Measurements from ENCODE around the gene OTOP1. TPM values are rescaled to one million over a fixed set of nuclear protein-coding genes. Genes with fewer than 3 reads are reported as not detected.
"Not testable (repeated sequence)": the region's sequence is repeated elsewhere in the genome, so short reads cannot be mapped to it uniquely, and the experiment has no call there.

OTOP1 gene, protein sequence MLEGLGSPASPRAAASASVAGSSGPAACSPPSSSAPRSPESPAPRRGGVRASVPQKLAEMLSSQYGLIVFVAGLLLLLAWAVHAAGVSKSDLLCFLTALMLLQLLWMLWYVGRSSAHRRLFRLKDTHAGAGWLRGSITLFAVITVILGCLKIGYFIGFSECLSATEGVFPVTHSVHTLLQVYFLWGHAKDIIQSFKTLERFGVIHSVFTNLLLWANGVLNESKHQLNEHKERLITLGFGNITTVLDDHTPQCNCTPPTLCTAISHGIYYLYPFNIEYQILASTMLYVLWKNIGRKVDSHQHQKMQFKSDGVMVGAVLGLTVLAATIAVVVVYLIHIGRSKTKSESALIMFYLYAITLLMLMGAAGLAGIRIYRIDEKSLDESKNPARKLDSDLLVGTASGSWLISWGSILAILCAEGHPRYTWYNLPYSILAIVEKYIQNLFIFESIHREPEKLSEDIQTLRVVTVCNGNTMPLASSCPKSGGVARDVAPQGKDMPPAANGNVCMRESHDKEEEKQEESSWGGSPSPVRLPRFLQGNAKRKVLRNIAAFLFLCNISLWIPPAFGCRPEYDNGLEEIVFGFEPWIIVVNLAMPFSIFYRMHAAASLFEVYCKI
- 1.5 TPM for total RNA-seq

DNA sequence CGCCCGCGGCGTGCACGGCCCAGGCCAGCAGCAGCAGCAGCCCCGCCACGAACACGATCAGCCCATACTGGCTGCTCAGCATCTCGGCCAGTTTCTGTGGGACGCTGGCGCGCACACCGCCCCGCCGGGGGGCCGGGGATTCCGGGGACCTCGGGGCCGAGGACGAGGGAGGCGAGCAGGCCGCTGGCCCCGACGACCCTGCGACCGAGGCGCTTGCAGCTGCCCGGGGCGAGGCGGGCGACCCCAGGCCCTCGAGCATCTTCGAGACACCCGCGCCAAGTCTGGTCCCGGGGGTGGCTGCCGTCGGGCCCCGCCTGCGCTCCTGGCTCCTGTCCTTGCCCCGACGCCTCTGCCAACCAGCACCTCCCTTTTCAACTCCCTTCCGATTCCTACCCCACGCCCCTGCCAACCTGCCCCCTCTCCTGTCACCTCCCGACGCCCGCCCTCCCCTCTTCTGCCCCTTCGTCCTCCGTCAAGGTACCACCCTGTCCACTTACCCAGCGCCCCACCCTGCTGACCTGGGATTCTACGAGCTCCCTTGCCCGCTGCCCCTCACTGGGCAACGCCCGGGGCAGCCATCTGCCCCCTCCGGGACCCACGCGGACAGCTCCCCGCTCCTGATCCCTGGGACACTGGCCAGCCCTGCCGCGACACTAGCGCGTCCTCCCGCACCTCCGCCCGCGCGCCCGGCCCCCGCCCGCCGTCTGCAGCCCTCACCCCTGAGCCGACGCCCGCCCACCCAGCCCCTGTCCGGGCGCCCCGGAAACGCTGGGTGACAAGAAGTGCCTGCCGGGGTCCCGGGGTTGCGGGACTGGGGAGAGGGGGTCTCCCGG, at the start of gene OTOP1:
Gene OTOP1 (minus strand): TSS at position 324 of the 833 bp plus-strand sequence. CDS start 65 bp downstream, at position 259.
- no peak for DNase-seq

DNA sequence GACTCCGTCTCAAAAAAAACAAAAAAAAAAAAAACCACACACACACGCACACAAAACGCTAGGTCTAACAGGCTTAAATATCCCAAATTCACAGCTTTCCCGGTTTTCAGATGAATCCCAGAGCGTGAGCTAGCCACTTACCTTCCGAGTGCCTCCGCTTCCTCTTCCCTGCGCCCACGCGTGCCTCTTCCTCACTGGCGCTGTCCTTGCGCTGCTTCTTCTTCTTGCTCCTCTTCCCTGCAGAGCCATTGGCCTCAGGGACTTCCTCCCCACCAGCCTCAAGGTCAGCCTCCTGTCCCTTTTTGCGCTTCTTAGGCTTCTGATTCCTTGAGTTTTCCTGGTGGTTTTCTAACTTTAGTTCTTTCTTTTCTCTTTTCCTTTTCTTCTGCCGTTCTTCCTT, 47.5 kb upstream of the OTOP1 start:
- no peak for DNase-seq

DNA sequence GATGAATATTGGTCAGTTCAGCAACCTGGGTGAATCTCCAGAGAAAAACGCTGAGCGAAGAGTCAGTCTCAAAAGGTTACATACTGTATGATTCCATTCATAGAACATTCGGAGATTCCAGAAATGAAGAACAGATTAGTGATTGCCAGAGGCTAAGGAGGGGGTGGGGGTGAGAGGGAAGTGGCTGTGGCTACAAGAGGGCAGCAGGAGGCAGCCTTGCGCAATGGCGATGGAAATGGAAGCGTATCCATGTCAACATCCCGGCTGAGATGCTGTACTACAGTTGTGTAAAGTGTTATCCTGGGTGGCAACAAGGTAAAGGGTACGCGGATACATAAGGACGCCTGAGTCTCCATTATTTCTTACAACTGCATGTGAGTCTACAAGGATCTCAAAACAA, 45.2 kb upstream of the OTOP1 start:
- no peak for DNase-seq

DNA sequence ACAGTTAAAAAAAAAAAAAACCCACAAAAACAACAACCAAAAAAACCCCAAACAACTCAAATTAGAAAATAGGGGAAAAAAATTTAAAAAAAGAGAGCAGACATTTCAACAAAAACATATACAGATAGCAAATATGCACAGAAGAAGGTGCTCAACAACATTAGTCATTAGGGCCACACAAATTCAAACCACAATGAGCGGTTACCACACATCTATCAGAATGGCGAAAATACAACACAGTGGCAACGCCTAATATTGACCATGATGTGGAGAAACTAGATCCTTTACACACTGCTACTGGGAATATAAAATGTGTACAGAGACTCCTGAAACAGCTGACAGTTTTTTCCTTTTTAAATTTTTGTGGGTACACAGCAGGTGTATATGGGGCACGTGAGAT, 43.8 kb upstream of the OTOP1 start:
- DNase-seq = no peak

DNA sequence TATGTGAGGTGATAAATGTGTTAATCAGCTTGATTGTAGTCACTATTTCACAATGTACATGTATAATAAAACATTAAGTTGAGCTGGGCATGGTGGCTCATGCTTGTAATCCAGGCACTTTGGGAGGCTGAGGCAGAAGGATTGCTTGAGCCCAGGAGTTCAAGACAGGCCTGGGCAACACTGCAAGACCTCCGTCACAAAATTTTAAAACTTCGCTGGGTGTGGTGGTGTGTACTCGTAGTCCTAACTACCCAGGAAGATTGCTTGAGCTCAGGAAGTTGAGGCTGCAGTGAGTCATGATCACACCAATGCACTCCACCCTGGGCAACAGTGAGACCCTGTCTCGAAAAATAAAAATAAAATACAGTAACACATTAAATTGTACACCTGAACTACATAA, 43.1 kb upstream of the OTOP1 start:
- no peak for DNase-seq

DNA sequence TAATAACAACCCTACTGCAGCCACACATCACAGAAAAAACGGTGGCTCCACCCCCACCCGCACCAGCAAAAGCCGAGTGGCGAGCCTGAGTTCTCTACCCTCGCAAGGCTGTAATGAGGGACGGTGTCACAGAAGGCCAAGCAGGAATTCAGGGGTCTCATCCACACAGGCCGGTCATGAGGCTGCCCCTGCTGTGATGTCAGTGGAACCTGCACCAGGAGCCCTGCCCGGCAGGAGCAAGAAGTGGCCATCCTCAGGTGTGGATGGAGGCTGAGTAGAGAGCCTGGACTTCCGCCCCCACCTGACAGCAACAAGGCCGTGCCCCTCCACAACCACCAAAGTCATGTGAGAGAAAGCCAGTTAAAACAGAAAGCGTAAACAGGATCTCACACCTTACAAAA, 42.6 kb upstream of the OTOP1 start:
- no peak for DNase-seq

DNA sequence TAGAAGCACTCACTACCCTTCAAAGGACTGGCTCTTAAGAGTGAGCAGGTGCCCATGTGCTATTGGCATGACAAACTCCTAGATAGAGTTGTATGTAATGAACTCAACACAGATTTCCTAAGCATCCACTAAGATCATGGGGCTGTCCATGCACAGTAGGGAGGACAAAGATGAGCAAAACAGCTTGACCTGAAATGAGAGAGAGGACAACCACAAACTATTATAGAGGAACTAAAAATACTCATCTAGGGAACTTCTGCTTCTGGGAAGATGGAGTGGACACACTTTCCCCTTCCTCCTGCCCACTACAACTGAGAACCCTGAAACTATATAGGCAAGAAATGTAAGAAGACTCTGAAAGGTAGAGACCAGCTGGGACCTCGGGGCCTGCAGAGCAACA, 42.0 kb upstream of the OTOP1 start:
- no peak for DNase-seq

DNA sequence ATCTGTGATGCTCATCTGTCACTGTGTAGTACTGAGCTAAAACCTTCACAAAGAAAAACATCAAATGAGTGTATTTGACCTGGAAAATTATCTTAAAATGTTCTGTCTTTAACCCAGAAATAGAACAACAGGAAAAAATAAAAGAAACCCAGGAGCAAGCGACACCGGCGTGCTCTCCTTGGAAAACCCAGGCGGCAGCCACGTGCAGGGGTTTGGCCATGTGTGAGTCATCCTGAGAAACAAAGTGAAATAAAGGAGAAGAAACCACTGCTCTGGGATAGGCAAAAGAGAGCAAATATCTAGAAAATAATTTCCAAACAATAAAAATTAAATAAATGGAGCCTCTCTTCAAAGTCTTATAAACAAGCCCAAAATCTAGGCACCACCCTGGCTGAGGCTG, 41.3 kb upstream of the OTOP1 start:
- no peak for DNase-seq

DNA sequence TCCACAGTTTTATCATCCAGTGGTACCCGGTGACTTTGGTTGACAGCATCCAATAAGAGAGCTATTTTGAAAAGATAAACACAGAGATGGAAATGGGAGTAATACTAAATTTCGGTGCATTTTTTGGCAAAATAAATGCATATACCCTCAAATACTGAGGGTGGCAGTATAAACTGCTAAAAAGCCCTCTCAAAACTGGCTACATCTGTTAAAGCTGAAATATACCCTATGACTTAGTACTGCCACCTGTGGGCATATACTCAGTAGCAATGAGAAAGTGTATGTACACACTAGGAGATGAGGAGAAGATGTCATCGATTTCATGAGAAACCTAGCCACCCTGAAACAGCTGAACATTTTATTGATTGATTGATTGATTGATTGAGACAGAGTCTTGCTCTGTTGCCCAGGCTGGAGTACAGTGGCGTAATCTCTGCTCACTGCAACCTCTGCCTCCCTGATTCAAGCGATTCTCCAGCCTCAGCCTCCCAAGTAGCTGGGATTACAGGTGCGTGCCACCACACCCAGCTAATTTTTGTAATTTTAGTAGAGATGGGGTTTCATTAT, 33.5 kb upstream of the OTOP1 start:
- DNase-seq = no peak

DNA sequence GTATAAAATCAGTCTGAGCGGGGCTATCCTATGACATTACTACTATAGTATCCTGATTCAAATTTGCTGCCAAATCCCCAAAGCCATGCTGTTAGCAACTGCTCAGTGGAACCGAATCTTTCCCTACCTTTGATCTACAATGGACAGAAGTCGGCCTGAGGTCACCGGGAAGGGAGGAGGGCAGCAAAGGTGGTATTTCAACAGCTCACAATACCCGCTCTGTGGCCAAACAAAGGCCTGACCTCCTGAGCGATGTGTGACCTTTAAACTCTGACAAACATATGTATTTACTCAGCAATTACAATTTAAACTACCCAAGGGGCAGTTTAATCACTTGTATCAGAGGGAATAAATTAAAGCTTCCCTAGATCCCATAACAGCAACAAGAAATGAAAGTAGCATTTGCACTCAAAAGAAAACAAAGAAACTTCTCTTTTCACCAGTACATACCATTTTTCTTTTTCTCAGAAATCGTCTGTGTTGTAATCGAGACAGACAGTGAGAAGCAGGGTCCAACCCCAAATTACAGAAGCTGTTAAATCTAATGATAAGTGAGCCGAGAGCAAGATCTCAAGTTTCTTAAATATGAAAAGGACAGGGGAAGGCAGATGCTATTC, 32.9 kb upstream of the OTOP1 start:
- DNase-seq = no peak

DNA sequence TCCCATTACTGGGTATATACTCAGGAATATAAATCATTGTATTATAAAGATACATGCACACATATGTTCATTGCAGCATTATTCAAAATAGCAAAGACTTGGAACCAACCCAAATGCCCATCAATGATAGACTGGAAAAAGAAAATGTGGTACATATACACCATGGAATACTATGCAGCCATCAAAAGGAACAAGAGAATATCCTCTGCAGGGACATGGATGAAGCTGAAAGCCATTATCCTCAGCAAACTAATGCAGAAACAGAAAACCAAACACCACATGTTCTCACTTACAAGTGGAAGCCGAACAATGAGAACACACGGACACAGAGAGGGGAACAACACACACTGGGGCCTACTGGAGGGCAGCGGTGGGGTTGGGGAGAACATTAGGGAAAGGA, 31.0 kb upstream of the OTOP1 start:
- DNase-seq = not testable (repeated sequence)

DNA sequence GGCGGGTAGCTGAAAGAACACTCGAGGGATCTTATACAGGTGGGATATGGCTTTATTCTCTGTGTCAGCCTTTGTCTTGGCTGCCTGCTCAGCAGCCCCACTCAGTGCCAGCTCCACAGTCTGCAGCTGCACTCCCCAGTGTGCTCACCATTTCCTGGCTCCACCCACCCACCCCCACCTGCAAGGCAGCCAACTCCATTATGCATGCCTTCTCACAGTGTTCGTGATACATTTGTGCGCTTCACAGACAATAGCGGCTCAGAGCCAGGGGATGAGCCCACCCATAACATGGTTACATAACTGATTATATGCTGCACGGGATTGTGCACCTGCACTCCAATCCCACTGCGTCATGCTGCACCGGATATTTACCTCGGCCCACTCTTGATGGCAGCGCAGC, 30.1 kb upstream of the OTOP1 start:
- DNase-seq = no peak

DNA sequence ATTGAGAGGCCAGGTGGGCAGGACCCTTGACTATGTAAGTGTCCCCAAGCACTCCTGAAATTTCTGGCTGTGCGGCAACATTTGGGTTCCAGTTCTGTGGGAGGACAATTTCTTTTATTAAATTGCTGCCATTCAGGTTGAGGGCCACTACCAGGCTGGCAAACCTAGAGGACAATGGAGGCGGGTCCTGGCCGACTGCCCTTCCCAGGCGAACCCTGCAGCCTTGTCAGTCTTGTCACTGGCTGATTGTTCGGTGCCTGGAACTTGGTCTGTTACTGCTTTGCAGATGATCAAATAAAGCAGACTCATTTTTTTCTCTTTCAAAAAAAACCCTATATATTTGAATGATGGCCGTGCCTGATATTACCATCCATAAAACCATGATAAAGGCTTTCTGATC, 27.9 kb upstream of the OTOP1 start:
- no peak for DNase-seq

DNA sequence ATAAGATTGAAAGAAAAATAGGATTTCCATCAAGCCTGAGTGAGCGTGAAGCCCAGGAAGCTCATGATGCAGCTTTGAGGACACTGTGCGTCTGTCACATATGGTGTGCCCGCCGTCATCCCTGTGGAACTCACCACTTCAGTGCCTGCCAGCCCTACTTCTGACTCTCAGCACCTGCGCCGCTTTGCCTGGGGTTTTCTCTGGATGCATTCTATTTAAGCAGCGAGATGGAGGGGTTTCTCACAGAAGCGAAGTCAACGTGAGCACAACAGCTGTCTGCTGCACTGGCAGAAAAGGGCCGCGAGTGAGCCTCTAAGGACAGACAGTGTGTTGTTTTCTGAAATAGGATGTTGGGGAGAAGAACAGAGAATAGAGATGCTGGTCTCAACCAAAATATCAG, 27.5 kb upstream of the OTOP1 start:
- DNase-seq = no peak

DNA sequence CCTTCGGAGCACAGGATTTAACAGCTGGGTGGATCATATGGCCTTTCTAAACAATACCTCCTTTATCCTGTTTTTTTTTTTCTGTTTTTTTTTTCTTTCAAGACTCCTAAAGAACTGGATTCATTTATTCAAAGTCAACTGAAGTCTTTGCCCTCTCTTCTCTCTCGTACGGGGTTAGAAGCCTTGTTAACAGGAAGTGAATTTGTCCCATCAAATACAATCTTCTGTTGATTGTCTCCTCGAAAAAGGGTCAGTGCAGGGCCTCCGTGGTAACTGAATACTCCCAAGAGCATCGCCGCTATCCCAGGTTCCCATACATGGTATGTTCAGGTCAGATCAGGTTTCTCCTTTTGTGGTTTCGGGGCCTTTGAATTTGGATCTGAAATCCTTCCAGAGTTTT, 23.1 kb upstream of the OTOP1 start:
- no peak for DNase-seq

DNA sequence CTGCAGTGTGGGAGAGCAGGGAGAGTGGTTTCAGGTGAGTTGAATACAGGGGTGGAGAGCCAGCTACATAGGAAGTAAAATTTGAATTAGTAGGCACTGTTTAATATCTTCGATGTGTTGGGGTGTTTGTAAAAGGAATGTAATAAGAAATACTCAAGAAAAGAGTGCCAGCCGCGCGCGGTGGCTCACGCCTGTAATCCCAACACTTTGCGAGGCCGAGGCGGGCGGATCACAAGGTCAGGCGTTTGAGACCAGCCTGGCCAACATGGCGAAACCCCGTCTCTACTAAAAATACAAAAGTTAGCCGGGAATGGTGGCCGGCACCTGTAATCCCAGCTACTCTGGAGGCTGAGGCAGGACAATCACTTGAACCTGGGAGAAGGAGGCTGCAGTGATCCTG, 22.6 kb upstream of the OTOP1 start:
- not testable (repeated sequence) for DNase-seq

DNA sequence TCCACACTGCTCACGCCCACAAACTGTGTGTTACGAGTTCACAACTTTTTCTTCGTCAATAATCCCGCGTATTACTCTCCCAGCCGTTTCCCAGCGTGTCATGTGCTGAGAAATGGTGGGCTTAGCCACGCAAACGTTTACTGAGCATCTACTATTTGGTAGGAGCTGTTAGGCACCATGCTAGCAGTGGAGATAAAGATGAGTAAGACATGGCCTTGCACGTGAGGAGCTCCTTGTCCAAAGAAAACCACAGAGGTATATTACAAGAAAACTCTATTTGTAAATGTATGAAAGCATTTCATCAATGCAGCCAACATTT, 22.1 kb upstream of the OTOP1 start:
- DNase-seq = no peak

DNA sequence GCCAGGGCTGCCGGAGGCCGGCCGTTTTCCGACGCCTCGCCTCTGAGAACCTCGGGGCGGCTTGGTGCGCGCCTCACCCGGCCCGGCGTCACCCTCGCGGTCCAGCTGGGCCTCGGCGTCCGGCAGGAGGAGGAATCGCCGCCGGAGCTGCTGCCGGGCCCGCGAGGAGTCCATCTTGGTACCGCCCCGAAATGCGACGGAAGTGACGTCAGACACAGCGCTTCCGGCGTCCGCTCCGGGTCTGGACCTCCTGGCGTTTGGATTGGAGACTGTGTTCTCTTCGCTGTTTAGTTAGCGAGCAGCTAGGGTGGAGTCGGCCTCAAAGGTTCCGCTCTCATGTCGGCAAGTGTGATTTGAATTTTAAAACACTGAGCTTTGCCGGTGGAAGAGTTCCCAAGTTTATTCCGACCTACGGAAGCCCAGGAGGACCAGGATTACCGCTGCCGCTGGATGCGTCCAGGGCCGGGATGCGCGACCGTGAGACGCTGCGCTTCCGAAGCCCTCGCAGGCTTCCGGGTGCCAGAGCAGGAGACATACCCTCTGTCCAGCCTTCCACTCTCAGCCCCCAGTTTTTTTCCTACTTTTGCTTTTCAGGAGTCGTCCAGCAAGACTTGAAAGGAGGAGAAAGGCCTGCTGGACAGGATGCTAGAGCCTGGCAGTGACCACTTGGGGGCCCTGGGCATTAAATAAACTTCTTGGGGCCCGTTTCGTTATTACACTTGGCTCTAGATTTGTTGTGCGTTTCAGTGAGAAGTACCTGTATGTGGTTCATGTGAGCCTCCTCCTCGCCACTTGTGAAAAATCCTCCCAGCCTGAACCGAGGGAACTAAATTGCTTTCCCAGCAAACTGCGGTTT, 21.5 kb upstream of the OTOP1 start, which contains the start of gene TMEM128:
Gene TMEM128 (minus strand): TSS at position 195 of the 856 bp plus-strand sequence. CDS start 21 bp downstream, at position 174.
- DNase-seq = peak; percentile 98

DNA sequence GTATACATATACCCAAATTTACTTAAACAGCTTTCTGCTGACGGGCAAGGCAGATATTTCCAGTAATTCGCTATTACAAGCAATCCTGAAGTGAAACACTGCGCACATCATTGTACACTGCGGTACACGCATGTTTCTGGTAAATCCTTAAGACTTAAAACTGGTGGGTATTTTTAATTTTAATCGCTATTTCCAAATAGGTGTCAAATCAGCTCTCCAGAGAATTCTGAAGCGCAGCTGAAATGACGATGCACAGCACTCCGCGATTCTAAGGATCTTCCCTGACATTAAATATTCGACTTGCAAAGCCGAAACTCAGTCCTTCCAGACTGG, 20.9 kb upstream of the OTOP1 start:
- no peak for DNase-seq

DNA sequence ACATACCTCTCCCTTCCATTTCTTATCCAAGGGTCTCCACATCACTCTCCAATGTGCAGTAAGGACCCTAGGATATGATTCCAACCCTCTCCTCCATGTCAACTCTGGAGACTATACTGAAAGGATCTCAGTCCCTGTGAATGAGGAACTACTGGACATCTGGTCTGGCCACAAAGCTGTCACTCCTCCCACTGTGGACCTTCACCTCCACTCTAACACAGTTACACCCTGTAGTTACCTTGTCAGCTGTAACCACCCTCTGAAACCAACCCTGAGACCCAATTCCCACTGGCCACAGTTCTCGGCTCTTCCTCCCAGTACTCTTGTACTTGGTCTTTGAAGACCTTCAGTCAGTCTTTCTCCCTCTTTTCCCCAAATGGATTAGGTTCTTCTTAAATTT, 18.4 kb upstream of the OTOP1 start:
- no peak for DNase-seq

DNA sequence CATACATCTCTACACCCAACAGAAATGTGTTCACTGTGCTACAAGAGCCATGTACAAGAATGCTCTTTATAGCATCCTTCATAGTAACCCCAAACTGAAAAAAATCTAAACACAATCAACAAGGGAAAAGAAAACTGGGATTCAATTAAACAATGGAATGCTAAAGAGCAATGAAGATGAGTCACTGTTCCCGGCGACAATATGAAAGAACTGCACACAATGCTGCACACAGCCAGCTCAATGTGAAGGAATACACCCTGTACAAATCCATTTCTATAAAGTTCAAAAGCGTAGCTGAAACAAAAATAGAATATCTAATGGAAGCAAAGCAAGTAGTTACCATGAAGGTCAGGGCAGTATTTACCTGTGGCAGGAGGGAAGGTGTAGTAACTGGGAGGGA, 12.8 kb upstream of the OTOP1 start:
- not testable (repeated sequence) for DNase-seq

DNA sequence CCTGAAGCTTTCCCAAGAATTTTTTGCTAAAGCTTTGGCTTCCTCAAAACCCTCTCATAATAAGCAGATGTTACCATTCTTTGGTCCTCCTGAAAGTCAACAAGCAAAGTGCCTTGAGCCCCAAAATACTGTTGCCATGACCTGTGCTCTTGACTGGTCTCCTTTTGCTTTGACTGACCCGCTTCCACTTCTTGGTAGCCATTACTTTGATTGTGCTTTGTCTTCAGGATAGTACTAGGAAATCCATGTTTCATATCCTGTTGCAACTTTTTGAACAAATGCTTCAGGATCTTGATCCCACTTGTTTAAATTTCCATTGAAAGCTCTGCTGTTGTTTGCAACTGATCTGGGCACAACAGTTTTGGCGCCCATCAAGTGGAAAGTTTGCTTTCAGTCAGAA, 6.9 kb upstream of the OTOP1 start:
- no peak for DNase-seq
